ENCODE results near the gene PSMB7.

The PSMB7 gene

DNA sequence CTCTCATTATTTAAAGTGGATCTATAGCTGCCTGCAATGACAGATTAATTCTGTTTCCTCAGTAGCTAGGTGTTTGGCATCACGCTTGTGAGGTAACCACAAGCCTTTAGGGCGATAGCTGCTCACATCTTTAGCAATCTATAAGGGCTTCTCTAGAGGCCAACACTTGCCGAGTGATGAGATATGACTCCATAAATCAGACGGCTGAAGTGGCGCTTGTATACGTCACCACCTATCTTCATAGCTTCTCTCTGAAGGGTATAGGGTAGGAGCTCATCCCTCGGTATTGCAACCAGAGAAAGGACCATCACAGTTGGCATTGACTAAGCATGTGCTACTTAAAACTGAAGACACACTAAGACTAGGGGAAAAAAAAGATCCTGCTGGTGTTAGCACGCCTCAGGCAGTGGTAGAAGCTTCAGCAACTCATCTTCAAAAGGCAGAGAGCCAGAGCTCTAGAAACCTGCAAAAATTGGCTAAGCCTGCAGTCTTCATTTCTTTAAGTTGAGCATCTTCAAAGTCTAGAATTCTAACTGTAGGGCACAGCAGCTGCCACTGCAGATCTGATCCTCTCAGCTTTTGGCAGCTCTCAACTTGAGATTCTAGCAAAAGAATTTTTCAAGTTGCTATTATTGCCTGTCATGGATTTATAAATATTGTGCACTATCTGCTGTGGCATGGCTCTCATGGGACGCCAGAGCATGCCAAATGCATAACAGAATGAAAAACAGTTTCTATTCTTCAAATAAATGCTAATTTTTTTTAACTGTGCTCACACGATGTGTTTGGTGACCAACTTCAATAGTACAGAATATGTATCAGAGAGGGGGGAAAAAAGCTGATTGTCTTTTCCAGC is 37.5 kb downstream of the PSMB7 start:
- Histone ChIP-seq H3K9me3 (ENCODE audit: insufficient read depth, low read length) (0 out of 2 replicates have a peak, but pooled peaks cover 5% of the 10 kb centered on the region), H3K4me3 (ENCODE audit: insufficient read length, low read depth) (no peak overlapping the region), H3K36me3 (ENCODE audit: insufficient read depth, insufficient read length, low read length) (peaks cover 60% of the 10 kb centered on the region), H3K27me3 (ENCODE audit: insufficient read depth, insufficient read length) (no peaks in the 10 kb centered on the region), H3K4me1 (ENCODE audit: insufficient read depth, insufficient read length) (no peaks in the 10 kb centered on the region), H3K9ac (ENCODE audit: insufficient read length, low read depth) (no peak overlapping the region)
- DNase-seq (ENCODE audit: low read depth, low spot score), result no peak
- TF ChIP-seq YY1 (IDR thresholded peaks at IDR 0.05; ENCODE audit: insufficient read depth, insufficient read length) (no peak), SUZ12 (IDR thresholded peaks at IDR 0.05; ENCODE audit: extremely low read depth, insufficient read depth, insufficient read length) (no peak), ZNF274 (IDR thresholded peaks at IDR 0.05; ENCODE audit: low read depth, low read length) (no peak)

GRCh38 chr9:124376329-124376728 is 38.9 kb downstream of the PSMB7 start:
- TF ChIP-seq ZNF274 (IDR thresholded peaks at IDR 0.05; ENCODE audit: low read depth, low read length) (no peak), YY1 (IDR thresholded peaks at IDR 0.05; ENCODE audit: insufficient read depth, insufficient read length) (no peak), SUZ12 (IDR thresholded peaks at IDR 0.05; ENCODE audit: extremely low read depth, insufficient read depth, insufficient read length) (no peak)
- H3K36me3 ChIP-seq (ENCODE audit: insufficient read depth, insufficient read length, low read length), result peaks cover 59% of the 10 kb centered on the region
- H3K9ac ChIP-seq (ENCODE audit: insufficient read length, low read depth), result no peak overlapping the region

GRCh38 chr9:124375726-124376125 is 39.5 kb downstream of the PSMB7 start:
- no peak overlapping the region for H3K9ac ChIP-seq (ENCODE audit: insufficient read length, low read depth)
- no peak overlapping the region for H3K4me3 ChIP-seq (ENCODE audit: insufficient read length, low read depth)
- no peak for DNase-seq (ENCODE audit: low read depth, low spot score)
- H3K36me3 ChIP-seq (ENCODE audit: insufficient read depth, insufficient read length, low read length), result peaks cover 55% of the 10 kb centered on the region
- no peaks in the 10 kb centered on the region for H3K27me3 ChIP-seq (ENCODE audit: insufficient read depth, insufficient read length)
- no peaks in the 10 kb centered on the region for H3K4me1 ChIP-seq (ENCODE audit: insufficient read depth, insufficient read length)
- TF ChIP-seq YY1 (IDR thresholded peaks at IDR 0.05; ENCODE audit: insufficient read depth, insufficient read length), result no peak
- TF ChIP-seq SUZ12 (IDR thresholded peaks at IDR 0.05; ENCODE audit: extremely low read depth, insufficient read depth, insufficient read length), result no peak
- no peak for TF ChIP-seq ZNF274 (IDR thresholded peaks at IDR 0.05; ENCODE audit: low read depth, low read length)
- 0 out of 2 replicates have a peak, but pooled peaks cover 5% of the 10 kb centered on the region for H3K9me3 ChIP-seq (ENCODE audit: insufficient read depth, low read length)

More at GRCh38 chr9:124376329-124376728, 38.9 kb downstream of the PSMB7 start:
- Histone ChIP-seq H3K4me1 (ENCODE audit: insufficient read depth, insufficient read length) (no peaks in the 10 kb centered on the region), H3K9me3 (ENCODE audit: insufficient read depth, low read length) (0 out of 2 replicates have a peak, but pooled peaks cover 5% of the 10 kb centered on the region), H3K27me3 (ENCODE audit: insufficient read depth, insufficient read length) (no peaks in the 10 kb centered on the region), H3K4me3 (ENCODE audit: insufficient read length, low read depth) (no peak overlapping the region)
- DNase-seq (ENCODE audit: low read depth, low spot score), result no peak

GRCh38 chr9:124373851-124374250 is 41.4 kb downstream of the PSMB7 start:
- Histone ChIP-seq H3K9ac (ENCODE audit: insufficient read length, low read depth) (no peak overlapping the region), H3K4me1 (ENCODE audit: insufficient read depth, insufficient read length) (peaks cover 5% of the 10 kb centered on the region), H3K27me3 (ENCODE audit: insufficient read depth, insufficient read length) (no peaks in the 10 kb centered on the region), H3K36me3 (ENCODE audit: insufficient read depth, insufficient read length, low read length) (peaks cover 39% of the 10 kb centered on the region), H3K9me3 (ENCODE audit: insufficient read depth, low read length) (0 out of 2 replicates have a peak, but pooled peaks cover 5% of the 10 kb centered on the region), H3K4me3 (ENCODE audit: insufficient read length, low read depth) (no peak overlapping the region)
- DNase-seq (ENCODE audit: low read depth, low spot score), result no peak
- no peak for TF ChIP-seq YY1 (IDR thresholded peaks at IDR 0.05; ENCODE audit: insufficient read depth, insufficient read length)
- no peak for TF ChIP-seq SUZ12 (IDR thresholded peaks at IDR 0.05; ENCODE audit: extremely low read depth, insufficient read depth, insufficient read length)
- TF ChIP-seq ZNF274 (IDR thresholded peaks at IDR 0.05; ENCODE audit: low read depth, low read length), result no peak

DNA sequence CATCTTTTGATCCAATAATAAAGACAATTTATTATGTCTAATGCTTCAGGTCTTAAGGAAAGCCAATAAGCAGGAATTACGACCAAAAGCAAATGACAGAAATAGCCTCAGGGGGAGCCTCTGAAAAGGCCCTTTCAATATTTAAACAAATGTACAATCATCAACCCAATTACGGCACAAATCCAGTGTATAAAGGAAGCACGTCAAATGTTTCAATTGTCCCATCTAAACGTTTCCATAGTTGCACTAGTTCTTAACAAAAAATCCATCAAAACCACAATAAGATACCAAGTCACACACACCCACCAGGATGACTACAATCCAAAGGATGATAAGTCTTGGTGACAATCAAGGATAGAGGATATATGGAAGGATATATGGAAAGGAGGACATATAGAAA is 41.9 kb downstream of the PSMB7 start:
- peaks cover 5% of the 10 kb centered on the region for H3K4me1 ChIP-seq (ENCODE audit: insufficient read depth, insufficient read length)
- peaks cover 38% of the 10 kb centered on the region for H3K36me3 ChIP-seq (ENCODE audit: insufficient read depth, insufficient read length, low read length)
- no peak overlapping the region for H3K9ac ChIP-seq (ENCODE audit: insufficient read length, low read depth)
- 0 out of 2 replicates have a peak, but pooled peaks cover 5% of the 10 kb centered on the region for H3K9me3 ChIP-seq (ENCODE audit: insufficient read depth, low read length)
- TF ChIP-seq ZNF274 (IDR thresholded peaks at IDR 0.05; ENCODE audit: low read depth, low read length) (no peak), YY1 (IDR thresholded peaks at IDR 0.05; ENCODE audit: insufficient read depth, insufficient read length) (no peak), SUZ12 (IDR thresholded peaks at IDR 0.05; ENCODE audit: extremely low read depth, insufficient read depth, insufficient read length) (no peak)
- H3K4me3 ChIP-seq (ENCODE audit: insufficient read length, low read depth), result no peak overlapping the region
- no peak for DNase-seq (ENCODE audit: low read depth, low spot score)
- H3K27me3 ChIP-seq (ENCODE audit: insufficient read depth, insufficient read length), result no peaks in the 10 kb centered on the region

DNA sequence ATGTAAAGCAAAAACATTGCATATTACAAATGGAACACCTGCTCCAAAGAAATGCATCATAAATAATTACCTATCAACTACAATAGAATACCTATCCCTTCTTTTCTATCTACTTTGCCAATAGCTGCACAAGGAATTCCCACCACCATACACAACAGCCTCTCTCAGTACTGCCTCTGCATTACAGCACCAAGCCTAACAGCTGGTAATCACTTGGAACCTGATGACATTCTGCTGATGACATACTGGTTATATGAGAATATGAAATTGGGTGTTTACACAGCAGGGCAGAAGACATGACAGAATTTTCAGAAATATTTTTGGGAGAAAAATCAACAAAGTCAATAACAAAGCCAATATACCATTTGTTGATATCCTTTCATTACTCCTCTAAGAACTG is 43.2 kb downstream of the PSMB7 start:
- peaks cover 37% of the 10 kb centered on the region for H3K36me3 ChIP-seq (ENCODE audit: insufficient read depth, insufficient read length, low read length)
- H3K4me1 ChIP-seq (ENCODE audit: insufficient read depth, insufficient read length), result peaks cover 5% of the 10 kb centered on the region
- 0 out of 2 replicates have a peak, but pooled peaks cover 5% of the 10 kb centered on the region for H3K9me3 ChIP-seq (ENCODE audit: insufficient read depth, low read length)
- H3K4me3 ChIP-seq (ENCODE audit: insufficient read length, low read depth), result no peak overlapping the region
- DNase-seq (ENCODE audit: low read depth, low spot score), result no peak
- no peak overlapping the region for H3K9ac ChIP-seq (ENCODE audit: insufficient read length, low read depth)
- TF ChIP-seq YY1 (IDR thresholded peaks at IDR 0.05; ENCODE audit: insufficient read depth, insufficient read length), result no peak
- TF ChIP-seq ZNF274 (IDR thresholded peaks at IDR 0.05; ENCODE audit: low read depth, low read length), result no peak
- no peak for TF ChIP-seq SUZ12 (IDR thresholded peaks at IDR 0.05; ENCODE audit: extremely low read depth, insufficient read depth, insufficient read length)
- H3K27me3 ChIP-seq (ENCODE audit: insufficient read depth, insufficient read length), result no peaks in the 10 kb centered on the region

DNA sequence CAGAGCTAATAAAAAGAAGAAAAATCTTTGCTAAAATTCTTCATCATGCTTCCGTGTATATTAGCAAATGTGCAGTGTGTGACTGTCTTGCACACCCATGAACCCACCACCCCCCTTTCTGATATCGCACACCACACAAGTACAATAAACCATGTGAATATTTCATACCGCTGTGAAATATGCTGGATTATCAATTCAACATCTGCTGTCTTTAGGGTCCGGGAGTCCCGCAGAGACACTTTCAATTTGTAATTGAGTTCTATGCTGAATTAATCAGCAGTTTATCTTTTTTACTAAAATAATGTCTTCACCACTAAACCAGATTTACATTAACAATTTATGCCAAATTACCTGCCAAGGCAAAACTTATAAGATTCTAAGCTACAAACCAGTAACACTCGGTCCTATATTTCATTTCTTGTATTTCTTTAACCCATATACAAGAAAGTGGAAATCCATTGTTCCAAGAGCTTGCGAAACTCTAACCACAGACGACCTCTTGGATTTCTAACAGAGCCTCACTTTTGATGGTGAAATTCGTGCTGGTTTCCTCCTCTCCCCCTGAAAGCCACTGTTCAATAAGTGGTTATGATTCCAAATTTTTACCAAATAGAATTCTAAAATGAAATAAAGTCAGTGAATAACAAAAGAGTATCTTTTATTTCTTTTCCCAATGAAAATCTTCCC is 44.2 kb downstream of the PSMB7 start:
- DNase-seq (ENCODE audit: low read depth, low spot score), result no peak
- Histone ChIP-seq H3K4me1 (ENCODE audit: insufficient read depth, insufficient read length) (peaks cover 5% of the 10 kb centered on the region), H3K27me3 (ENCODE audit: insufficient read depth, insufficient read length) (no peaks in the 10 kb centered on the region), H3K9me3 (ENCODE audit: insufficient read depth, low read length) (0 out of 2 replicates have a peak, but pooled peaks cover 5% of the 10 kb centered on the region), H3K4me3 (ENCODE audit: insufficient read length, low read depth) (no peak overlapping the region), H3K9ac (ENCODE audit: insufficient read length, low read depth) (no peak overlapping the region), H3K36me3 (ENCODE audit: insufficient read depth, insufficient read length, low read length) (peaks cover 37% of the 10 kb centered on the region)
- TF ChIP-seq YY1 (IDR thresholded peaks at IDR 0.05; ENCODE audit: insufficient read depth, insufficient read length) (no peak), SUZ12 (IDR thresholded peaks at IDR 0.05; ENCODE audit: extremely low read depth, insufficient read depth, insufficient read length) (no peak), ZNF274 (IDR thresholded peaks at IDR 0.05; ENCODE audit: low read depth, low read length) (no peak)
